Amniotic epithelial cell (primary cell): ENCODE measurements around the gene CBL.

ENCODE experiments used
- DNase-seq: peaks from one replicate; pipeline ENCODE4 v3.0.0-alpha.2; 2010; ENCODE audit warnings: low read depth

Gene CBL

DNA sequence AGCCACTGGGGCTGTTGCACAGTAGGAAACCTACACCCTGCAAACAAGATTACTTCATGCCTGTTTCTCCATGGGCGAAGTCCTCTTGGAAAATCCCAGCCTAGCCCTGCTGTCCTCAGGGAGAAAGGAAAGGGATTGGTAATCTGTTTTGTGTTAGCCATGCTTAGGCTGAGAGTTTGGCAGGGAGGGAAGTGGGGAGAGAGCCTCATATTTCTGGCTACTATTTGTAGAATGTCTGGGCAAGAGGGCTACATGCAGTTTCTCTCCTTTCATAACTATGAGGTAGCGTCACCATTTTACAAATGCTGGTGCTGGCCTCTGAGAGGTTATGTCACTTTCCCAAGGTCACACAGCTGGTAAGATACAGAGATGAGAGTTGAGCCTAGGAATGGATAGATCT lies 141.1 kb downstream of the CBL start:
- DNase-seq = no peak

- no peak for DNase-seq
Observed at GRCh38 chr11:119347940-119348605, 141.9 kb downstream of the CBL start.

DNA sequence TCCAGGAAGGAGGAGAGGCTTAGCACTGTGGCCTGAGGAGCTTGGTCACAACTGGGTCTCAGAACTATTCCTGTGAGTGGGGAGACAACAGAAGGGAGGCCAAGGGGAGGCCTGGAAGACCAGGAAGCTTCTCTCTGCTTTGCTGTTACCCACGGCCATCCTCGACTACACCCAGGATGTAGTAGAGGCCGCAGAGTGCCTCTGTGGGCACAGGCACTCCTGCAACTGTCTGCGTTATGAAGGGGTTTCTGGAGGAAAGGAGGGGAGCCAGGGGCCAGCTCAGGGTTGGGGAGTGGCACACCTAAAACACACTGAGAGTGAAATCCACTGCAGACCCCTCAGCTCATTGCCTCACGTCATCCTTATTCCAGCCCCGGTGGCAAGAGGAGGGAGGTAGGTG lies 144.2 kb downstream of the CBL start:
- no peak for DNase-seq

- DNase-seq = no peak
Observed at GRCh38 chr11:119351232-119351631, 145.1 kb downstream of the CBL start.

DNA sequence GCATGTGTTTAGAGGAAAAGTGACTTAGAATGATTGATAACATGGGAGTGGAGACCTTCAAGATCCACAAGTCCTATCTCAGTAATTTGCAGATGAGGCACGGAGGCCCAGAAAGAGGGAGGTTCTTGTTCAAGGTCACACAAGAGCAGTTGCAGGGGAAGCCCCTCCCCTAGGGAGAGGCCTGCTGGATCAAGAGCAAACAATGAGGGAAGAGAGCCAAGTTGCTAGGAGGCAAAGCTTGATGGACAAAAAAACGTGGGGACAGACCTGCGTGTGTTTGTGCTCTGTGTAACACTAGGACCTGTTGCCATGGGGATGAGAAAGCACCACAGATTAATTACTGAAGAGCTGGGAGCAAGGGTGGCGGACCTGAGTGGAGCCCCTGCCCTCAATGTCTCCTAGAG lies 146.7 kb downstream of the CBL start:
- DNase-seq = peak; percentile 88

DNA sequence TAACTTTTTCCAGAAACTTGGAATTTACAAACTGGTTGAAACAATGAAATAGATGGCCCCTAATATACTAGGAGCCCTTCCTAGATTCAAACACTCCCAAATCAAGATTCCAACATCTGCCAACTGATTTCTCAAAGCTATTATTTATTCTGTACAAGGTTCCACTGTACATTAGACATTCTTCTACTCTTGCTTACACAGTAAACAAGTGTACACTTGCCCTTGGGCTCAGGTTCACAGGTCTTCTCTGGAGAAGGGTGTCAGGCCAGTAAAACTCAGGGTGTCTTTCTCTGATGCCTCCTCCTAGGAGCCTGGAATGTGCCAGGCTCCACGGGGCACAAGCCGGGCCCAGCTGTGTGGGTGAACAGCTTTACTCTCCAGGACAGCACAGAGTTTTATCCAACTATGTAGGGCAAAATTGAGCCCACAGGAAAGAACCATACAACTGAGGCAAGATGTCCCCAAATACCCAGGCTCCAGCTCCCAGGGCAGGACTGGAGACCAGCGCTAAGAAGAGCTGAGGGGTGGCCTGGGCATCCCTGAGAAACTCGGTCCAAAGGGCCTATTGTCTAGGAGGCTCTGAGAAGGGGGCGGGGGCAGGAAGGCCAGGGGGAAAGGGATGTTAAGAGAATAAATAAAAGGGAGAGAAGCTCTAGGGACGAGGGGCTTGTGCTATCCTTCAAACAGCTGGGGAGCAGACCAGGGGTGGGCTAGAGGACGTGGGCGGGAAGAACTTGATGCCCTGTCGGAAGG lies 149.1 kb downstream of the CBL start:
- DNase-seq = no peak

GRCh38 chr11:119356349-119357031 lies 150.4 kb downstream of the CBL start:
- peak; percentile 59 for DNase-seq

DNA sequence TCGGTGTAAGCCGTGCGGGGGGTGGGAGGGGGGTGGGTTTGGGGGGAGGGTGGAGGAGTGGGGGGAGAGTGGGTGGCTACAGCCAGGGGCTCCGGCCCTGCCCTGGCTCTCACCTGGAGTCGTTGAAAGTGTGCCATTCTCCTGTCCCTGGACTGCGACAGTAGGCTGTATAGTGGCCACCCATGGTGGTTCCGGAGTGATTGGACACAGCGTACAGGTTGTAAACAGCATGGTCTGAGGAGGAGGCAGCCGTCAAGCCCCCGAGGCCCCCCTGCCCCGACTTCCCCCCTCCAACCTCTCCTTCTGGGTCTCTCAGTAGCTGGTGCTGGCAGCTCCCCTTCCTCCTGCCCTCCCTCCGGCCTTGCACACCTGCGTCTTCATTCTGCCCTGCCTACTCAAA lies 150.9 kb downstream of the CBL start:
- no peak for DNase-seq
